CD4-positive, alpha-beta T cell treated with Interleukin-6 for 4 hours (primary cell): ENCODE results near the gene TGFBR1.
"Not testable (repeated sequence)": the region's sequence is repeated elsewhere in the genome, so short reads cannot be mapped to it uniquely, and the experiment has no call there.

Experiments used
- DNase-seq: peaks from one replicate; pipeline ENCODE4 v3.0.0-alpha.2; 2020; ENCODE audit warnings: mixed read lengths

Gene TGFBR1

DNA sequence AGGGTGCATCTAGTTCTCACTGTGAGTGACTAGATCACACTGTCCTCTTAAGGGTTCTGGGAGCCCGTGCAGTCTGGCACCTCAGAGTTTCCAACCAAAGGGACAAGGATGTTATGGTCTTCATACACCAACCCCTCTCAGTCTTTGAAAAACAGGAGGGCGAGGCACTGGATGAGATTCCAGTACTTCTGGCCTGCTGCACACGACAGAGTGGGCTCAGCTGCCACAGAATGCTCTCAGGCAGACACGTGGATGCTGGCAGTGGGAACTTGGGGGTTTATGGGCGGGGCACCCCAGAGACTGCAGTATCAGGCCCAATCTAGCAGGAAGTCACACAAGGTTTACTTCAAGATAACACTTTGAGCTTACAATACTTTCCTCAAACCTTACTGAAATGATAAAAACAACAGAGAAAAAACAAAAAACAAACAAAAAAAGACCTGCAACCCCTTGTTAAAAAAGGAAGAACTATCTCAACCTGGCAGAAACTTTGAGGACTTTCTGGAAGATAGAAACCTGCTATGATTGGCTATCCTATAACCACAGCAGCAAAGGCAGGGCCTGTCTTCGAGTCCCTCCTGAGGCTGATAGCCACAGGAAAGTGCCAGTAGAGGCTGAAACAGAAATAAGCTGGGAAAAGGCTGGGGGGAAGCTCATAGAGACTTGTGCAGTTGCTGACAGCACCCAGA lies 28.3 kb upstream of the TGFBR1 start:
- peak; percentile 64 for DNase-seq

DNA sequence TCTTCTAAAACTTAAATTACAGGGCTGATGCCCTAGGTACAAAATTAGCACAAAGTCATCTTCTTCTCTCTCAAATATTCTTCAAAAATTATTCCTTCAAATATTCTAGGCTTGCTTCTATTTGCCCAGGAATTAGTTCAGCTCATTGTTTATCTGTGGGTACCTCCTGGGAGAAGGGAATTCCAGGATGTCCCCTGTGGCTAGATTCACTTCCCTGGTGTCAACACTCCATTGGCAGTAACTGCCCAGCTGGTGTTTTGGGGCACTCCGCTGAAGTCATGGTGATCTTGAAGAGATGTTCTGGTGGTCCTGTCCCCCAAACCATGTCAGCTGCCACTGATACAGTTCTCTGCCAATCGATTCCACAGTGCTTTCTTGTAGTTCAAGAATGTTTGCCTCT lies 26.2 kb upstream of the TGFBR1 start:
- DNase-seq: no peak

DNA sequence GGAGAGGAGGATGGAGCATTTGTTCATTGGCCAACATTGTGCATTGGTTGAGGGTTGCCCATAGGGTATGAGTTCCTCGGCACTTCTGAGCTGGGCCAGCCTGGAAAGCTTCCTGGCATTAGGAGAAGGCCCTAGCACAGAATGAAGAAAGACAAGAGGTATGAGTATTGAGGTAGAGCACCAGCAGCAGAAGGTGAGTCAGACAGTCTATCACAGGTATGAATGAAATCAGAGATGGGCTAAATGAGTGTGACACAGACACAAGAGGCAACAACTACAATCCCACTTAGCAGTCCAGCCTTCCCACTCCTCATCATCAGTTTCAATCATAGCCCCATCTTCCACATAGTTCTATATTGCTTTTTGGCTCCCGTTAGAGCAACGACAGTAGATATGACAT lies 25.4 kb upstream of the TGFBR1 start:
- DNase-seq: no peak

DNA sequence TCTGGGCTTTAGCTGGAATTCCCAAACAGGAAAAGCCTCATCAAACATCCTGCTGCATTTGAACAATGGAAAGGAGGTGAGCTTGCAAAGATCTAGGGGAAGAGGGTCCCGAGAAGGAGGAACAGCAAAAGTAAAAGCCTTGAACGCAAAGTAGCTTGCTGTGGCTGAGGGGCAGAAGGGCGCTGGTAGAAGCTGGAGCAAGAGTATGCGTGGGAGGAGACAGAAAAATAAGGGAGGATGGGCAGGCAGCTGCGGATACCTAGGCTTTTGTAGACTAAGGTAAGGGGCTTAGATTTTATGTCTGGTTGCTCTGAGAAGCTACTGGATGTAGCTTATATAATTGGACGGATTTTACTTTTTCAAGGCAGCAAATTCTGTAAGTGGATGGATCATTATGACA lies 21.9 kb upstream of the TGFBR1 start:
- DNase-seq: no peak

DNA sequence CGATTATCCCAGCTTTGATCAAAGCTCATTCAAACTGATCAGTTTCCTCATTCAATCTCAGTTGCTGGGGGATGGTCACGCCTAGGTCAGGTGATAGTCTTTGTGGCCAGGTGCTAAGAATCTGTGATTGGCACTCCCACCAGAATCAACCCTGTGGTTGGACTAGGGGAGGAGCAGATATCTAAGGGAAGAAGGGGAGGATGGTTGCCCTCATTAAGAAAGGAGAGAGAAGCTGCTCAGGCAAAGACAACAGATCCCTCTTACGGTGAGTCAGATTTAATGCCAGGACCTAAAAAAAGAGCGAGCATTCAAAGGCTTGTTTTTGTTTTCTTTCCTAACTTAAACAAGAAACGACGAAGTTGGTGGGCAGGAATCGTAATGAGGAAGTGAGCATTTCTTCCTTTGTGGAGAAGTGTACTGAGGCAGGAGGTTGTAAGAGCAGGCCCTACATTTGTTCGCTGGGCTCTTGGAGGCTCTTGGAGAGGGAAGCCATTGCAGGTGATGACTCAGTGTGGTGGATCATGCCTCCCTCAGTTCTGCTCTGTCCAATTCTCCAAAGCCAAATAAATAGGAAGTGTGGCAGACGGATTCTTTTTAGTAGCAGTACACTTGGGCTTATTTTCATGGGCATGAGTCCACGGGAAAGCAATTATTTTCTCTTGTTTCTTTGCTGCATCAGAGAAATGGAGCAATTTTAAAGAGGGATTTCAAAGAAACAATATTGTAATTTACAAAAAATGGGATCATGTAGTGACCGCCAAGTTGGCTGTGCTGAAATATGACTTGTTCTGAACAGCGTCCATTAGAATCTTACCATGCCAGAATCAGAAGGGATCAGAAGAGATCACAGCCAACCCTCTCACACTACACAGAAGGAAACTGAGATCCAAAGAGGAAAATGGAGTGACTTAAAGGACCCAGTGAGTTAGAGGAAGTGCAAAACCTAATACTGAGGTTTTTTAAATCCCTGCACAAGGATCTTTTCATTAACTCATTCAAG lies 18.7 kb upstream of the TGFBR1 start:
- DNase-seq: no peak

DNA sequence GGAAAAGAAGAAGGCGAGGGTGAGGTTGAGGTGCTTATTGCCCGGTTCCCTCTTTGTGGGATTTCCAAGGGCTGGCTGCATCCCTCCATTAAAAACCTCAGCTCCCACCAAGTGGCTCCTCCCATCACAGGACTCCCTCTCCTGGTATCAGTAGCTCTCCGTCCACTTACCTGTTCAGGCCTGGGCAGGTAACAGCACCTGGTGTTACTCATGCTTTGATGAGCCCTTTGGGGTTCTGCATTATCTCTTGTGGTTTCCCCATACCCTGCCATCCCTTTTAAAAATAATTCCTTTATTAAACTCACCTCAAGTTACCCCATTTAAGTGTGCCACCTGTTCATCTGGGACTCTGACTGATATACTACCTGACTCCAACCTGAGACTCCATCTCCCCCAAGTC lies 17.5 kb upstream of the TGFBR1 start:
- DNase-seq: no peak

DNA sequence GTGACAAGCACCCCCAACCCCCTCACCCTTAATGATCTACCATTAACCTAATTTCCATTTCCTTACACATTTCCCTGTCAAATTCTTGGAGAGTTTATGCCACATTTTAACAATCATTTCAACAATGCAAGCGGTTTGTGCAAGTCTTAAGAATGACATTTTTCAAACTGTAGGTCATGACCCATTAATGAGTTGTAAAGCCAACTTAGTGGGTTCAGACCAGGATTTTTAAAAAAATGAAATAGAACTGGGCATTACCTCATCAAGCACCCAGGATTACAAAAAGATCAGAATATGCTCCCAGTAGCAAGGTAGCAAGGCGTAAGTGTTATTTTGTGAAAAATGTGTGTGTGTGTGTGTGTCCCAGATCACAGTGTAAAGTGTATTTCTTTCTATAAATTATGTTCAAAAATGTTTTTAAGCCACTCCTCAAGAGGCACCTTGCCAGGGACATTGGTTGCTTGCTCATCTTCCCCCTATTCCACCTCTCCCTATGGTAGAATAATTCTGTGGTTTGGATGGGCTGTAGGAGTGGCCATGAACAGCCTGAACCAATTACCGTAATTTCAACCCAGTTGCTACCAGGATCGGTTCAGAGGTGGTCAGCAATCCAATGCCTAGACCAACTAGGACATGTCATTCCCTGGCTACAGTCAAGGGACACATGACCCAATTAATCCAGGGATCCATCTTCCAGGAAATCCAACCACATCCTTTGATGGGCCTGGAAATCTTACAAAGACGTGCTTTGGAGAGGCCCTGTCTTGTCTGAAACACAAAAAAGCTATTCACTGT lies 14.4 kb upstream of the TGFBR1 start:
- no peak for DNase-seq

DNA sequence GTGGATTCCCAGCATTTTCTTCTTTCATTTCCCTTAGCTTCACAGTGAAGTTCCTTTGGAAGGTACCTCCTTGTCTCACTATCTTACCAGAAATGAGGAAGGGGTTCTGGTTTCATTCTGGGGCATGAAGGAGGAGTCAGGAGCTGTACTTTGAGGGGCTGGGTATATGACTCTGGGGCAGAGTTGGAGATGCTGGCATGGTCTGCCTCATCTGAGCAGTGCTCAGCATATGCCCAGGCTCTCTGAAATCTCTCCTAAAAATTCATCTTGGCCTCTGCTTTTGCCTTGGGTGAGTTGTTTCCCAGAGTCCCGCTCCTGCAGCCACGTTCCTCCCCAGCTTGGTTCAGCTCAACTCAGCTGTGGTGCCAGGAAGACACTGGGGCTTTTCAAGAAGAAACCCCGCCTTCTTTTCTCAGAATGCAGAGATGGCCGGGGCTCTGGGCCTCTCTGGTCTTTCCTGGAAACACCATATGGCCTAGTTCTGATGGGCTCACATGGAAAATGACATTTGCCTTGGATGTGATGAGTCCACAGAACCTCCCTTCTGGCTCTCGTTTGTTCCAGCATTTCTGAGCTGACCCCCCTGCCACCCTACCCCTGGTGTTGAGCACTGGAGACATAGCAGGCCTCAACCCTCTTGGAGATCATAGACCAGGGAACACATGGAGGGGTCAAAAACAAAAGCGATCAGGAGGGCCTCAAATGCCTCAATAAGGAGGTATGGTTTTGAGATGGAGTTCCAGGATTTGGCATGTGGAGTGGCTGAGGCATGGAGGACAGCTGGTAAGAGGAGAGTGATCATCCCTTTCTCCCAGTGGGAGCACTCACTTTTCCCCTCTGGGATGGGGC lies 12.0 kb upstream of the TGFBR1 start:
- DNase-seq: peak; percentile 26

DNA sequence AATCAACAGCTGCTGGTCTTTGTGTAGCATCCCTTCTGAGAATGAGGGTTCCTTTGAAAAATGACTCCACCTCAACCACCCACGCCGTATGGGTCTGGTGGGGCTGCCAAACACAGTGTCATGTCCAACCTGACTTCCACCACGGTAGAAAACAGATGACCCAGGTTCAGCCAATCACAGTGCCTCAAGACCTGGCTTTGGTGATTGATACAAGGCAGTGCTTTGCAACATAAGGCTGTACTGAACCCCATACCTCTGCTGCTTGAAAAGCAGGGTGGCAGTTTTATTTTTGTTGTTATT lies 11.5 kb upstream of the TGFBR1 start:
- no peak for DNase-seq

DNA sequence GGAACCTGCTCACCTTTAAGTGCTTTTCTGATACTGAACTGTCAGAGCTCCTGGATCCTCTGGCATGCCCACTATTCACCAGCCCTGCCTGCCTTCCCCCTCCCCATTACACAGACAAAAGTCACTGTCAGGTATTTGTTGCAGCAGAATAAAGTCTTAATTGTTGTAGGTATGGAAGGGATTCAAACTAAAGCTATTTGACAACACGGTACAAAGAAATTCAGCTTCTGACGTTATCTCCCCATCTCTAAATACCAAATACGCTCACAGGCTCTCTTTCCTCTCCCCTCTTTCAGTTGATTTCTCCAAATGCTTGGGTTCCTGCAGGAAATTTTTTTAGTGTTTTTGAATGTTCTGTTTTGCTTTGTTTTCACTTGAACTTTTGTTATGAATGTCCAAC lies 9.3 kb upstream of the TGFBR1 start:
- no peak for DNase-seq

DNA sequence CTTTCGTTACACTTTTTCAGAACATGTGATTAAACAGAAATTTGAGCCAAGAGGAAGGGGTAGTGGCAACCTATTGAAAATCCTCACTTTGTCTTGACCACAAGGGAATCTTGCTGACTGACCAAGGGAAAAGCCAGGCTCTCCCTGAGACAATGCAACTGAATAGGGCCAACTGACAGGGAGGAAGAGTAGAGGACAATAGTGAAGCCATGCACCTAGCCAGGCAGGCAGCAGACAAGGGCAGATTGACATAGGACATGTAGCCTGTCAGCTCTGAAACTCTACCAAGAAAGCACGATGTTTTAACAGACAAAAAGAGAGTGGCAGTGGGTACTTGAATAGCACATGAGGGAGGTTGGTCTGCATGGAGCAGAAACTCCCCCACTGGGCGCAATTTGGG lies 8.5 kb upstream of the TGFBR1 start:
- DNase-seq: no peak

DNA sequence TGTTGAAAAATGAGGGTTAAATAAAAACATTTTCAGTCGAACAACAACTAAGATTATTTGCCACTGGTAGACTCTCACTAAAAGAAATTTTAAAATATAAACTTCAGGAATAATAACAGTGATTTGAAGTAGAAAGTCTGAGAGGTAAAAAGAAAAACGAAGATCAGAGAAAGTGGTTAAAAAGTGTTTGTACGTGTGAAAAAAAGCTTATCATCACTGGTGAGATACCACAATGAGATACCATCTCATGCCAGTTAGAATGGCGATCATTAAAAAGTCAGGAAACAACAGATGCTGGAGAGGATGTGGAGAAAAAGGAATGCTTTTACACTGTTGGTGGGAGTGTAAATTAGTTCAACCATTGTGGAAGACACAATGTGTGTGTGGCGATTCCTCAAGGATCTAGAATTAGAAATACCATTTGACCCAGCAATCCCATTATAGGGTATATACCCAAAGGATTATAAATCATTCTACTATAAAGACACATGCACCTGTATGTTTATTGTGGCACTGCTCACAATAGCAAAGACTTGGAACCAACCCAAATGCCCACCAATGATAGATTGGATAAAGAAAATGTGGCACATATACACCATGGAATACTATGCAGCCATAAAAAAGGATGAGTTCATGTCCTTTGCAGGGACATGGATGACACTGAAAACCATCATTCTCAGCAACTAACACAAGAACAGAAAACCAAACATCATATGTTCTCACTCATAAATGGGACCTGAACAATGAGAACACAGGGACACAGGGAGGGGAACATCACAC lies 4.9 kb upstream of the TGFBR1 start:
- not testable (repeated sequence) for DNase-seq

DNA sequence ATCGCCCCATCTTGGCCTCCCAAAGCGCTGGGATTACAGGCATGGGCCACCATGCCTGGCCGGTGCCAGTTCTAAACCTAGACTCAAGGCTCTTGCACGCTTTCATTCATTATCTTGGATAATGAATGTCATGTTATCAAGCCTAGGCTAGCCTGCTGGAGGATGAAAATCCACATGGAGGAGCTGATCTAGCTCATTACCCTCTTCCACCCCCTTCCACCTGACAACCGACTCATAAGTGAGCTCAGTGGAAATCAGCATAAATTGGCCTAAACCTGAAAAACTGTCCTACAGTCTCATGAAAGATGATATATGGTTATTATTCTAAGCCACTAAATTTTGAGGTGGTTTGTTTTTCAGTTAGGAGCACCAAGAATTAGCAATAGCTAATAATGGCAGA lies 3.6 kb upstream of the TGFBR1 start:
- DNase-seq: no peak

DNA sequence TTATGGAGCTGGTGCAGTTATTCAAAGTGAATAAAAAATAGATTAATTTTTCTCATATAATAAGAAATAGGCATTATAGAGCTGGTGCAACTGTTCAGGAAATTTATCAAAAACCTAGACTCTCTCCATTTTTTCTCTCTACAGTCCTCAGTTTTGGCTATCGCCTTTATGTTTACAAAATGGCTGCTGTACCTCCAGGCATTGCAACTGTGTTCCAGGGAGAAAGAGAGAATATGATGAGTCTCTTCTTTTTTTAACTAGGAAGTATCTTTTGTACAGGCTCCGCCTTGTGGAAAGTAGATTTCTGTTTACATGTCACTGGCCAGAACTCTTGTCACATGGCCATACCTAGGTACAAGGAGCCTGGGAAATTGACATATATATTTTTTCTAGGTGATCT lies 3.1 kb upstream of the TGFBR1 start:
- no peak for DNase-seq

DNA sequence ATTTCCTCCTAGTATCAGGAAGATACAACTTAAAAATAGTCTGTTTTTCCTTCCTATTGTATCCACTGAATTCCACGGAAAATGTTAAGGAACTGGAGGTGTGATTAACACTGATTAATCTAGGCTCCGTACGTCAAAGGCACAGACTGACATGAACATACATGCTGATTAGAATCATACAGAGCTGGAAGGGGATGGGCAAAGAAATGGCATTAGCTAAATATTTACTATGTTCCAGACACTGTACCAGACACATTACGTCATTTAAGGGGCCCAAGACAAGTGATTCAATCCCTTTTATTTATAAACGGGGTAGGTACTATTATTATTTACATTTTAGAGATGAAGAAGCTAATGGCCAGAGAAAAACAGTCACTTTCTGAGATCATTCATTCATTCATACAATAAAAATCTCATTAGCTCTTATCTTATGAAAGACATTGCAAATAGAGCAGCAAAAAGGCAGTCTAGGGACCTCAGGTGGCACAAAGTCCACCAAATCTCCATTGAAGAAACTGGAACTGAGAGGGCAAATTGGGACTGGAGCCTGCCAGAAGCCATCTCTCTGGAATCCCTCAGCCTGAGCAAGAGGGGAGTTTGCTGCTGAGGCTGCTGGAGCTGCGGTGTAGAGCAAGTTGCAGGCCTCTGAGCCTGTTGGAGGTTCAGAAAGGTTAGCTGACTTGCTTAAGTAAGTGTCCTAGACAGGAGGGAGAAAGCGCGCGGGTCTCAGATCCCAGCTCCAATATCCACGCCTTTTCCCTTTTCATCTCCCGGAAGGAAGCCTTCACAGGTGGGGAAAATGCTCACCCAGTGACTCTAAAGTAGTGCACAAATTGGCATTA lies 1.6 kb upstream of the TGFBR1 start:
- DNase-seq: no peak

DNA sequence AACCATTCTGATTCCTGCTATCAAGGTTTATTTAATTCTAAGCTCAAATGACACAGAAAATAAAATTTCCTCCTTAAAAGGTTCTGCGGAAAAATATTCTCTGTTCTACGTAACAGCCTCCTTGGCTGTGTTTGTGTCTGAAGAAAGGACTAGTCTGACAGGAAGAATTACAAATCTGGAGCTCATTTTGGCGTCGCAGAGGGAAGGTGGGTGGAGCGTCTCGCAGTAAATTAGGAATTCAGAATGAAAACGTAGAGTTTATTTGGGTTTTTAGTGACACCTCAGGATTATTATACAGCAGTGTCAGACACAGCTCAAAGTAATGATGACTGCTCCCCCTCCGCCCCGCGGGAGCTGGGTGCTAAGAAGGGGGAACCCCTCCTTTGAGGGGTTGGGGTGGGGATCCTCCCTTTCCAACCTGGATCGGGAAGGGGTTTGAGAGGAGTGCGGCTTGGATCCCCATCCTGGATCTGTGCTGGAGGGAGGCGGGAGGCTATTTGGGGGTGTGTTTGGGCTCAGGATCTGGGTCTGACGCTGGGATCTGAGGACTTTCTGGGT lies 933 bp upstream of the TGFBR1 start:
- DNase-seq: peak; percentile 15

DNA sequence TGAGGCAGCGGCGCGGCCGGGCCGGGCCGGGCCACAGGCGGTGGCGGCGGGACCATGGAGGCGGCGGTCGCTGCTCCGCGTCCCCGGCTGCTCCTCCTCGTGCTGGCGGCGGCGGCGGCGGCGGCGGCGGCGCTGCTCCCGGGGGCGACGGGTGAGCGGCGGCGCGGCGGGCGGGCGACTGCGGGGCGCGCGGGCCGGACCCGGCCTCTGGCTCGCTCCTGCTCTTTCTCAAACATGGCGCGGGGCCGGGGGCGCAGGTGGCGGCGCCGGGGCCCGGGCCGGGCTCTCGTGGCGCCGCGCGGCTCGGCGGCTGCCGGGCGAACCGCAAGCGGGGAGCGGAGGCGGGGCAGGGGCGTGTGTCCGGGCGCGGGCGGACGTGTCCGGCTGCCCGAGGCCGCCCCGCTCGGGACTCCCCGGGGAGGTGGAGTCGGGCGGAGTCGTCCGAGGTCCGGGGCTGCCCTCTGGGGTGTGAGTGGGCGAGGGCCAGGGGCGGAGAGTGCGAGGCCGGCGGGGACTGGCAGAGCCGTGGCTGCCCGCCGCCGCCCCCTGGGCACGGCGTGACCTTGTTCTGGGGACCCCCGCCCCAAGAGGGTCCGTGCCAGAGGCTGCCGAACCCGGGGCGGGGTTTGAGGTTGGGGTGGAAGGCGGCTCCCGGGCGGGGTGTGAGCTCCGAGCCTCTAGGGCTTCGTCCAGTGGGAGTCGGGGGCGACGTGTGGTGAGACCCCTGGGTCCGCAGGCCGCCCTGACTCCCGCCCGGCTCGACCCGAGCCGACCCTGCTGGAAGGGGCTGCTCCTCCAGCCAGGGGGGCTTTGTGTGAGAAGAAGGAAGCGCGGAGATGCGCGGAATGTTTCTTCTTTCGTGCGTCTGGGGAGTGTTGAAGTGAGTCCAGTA lies 485 bp downstream of the TGFBR1 start:
- DNase-seq: peak; percentile 35

DNA sequence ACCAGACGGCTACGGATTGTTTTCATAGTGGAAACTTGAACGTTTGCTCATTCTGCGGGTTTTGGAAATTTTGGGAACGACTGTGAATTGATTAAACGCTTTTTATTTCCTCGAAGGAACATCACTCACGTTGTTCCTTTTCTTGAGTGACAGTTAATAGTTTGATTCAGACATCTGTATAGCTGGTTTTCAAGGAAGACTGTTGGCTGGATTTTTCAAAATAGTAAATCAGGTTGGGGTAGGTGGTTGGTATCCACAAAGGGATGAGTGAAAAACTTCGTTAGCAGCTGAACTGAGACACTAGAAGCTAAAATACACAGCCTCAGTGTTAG lies 1.1 kb downstream of the TGFBR1 start:
- DNase-seq: no peak

DNA sequence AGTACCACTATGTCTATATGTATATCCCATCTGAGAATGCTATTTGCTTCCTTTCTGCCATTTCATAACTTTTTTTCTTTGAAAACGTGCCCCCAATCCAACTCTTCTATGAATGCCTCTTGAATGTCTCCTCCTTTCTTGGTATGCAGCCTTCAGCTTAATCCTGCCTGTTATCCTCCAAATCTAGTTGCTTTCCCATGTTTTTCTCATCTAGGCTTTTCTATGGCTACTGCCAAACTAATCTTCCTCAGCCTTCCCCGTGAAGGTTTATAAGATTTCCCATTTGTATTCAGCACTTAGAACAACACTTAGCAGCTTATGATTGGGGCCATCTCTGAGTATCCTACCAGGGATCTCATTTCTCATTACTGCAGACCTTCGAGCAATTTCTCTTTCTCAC lies 2.5 kb downstream of the TGFBR1 start:
- DNase-seq: no peak

DNA sequence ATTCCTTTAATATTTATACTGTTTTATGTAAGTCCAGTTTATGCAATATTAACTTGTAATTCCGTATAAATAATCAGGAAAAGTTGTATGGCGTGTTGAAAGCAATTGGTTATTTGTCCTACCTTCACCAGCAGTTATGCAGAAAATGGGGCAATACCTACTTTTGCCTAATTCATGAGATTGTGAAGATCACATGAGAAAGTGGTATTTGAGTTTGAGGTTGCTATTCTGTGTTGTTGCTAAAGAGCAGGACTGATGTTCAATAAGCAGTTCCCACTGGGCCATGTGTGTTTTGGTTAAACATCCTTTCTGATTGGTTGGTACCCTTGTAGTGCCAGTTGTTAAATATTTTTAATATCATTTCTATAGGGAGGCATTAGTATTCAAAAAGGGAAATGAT lies 3.2 kb downstream of the TGFBR1 start:
- no peak for DNase-seq
